Astrocyte of the cerebellum (primary cell): ENCODE measurements around the gene CAMKMT.

Source experiments
- DNase-seq: peaks from one replicate; pipeline ENCODE4 v3.0.0-alpha.2; 2011; ENCODE audit warnings: low read depth
- H3K4me3 ChIP-seq: 2 replicates; pipeline ENCODE4 v1.5.1; 2011; ENCODE audit warnings: mild to moderate bottlenecking, low read depth, low read length, moderate library complexity
- in situ Hi-C: cut with HindIII; loops from 2 replicates; pipeline ENCODE4 v1.10.0; 2017; ENCODE audit warnings: low sequenced_read_pairs
- TF ChIP-seq, protein P1 (sequence below): IDR thresholded peaks from 2 replicates; pipeline ENCODE4 v1.5.1; 2012; ENCODE audit warnings: low read length, low read depth, moderate library complexity, mild to moderate bottlenecking; ENCODE audit errors: missing control alignments

Gene CAMKMT

DNA sequence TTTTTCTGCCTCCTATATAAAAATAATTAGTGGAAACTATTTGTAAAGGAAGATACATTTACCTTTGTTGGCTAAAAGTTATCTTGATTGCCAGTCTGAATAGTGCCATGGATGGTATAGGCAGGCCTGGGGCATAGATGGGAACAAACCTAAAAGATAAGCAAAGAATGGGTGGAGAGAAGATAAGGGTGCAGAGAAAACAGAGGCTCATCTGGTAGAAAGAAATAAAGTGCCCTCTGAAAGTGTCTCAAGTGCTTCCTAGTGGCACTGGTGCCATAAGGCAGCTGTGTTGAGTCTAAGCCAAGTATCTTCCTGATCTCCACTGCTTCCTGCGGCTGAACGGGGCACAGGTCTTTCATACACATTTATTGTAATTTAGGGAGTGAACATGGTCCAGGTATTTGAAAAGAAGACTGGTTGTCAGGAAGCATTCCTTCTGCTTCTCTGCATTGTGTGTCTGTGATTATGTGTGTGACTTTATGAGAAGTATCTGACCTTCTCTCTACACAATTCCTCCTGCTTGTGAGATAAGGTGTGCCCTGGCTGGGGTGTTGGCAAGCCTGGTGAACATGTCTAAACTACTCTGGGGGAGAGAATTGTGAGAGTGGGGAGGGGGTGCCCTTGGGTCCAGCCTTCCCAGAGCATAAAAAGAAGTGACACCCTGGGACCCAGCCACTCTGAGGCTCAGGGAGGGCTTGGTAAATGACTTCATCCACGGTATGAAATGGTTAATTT, 280.5 kb downstream of the CAMKMT start:
- no peak for DNase-seq
- H3K4me3 ChIP-seq: no peak overlapping the region
- TF ChIP-seq, protein P1, sequence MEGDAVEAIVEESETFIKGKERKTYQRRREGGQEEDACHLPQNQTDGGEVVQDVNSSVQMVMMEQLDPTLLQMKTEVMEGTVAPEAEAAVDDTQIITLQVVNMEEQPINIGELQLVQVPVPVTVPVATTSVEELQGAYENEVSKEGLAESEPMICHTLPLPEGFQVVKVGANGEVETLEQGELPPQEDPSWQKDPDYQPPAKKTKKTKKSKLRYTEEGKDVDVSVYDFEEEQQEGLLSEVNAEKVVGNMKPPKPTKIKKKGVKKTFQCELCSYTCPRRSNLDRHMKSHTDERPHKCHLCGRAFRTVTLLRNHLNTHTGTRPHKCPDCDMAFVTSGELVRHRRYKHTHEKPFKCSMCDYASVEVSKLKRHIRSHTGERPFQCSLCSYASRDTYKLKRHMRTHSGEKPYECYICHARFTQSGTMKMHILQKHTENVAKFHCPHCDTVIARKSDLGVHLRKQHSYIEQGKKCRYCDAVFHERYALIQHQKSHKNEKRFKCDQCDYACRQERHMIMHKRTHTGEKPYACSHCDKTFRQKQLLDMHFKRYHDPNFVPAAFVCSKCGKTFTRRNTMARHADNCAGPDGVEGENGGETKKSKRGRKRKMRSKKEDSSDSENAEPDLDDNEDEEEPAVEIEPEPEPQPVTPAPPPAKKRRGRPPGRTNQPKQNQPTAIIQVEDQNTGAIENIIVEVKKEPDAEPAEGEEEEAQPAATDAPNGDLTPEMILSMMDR: no peak
- in situ Hi-C loops: no loop called here

DNA sequence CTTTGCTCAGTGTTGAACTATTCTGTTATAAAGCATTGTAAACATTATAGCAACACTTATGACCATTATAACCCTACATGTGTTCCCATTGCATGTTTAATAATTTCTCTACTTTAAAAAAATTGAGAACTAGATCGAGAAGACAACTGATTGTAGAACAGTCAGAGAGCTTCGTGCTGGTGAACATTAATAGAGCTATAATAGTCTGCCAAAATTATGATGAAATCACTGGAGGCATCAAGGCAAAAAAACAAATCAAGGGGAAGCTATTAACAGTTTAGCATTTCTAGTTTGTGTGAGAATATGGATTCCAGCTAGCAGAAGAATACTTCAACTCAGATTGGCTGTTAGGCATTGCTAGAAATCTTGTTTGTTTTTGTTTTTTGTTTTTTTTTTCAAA, 284.2 kb downstream of the CAMKMT start:
- in situ Hi-C loops: loop anchor here (5.0 kb wide), 2 partner anchors 49 to 66 kb away; no protein-coding TSS in a partner anchor

DNA sequence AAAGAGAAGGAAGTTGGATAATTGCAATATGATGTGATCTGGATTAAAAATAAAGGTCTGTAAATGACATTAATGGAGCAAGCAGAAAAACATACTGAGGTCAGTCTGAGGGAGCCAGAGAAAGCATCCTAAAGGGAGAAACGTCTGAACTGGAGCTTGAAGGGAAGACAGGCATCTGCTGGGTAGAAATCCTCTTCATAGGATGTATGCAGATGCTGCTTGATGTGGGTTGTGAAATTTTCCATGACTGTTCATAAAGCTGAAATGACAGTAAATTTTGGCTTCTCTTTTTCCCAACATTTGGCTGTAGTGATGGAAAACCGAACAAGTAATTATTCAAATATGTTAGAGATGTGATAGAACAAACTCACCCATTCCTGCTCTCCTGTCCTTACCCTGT, 287.6 kb downstream of the CAMKMT start:
- TF ChIP-seq, protein P1: no peak
- no peak overlapping the region for H3K4me3 ChIP-seq
- no peak for DNase-seq
- in situ Hi-C loops: loop anchor here (5.0 kb wide), 2 partner anchors 52 to 63 kb away; no protein-coding TSS in a partner anchor

More for the DNA sequence above, 284.2 kb downstream of the CAMKMT start:
- TF ChIP-seq, protein P1: no peak
- DNase-seq: no peak
- no peak overlapping the region for H3K4me3 ChIP-seq

DNA sequence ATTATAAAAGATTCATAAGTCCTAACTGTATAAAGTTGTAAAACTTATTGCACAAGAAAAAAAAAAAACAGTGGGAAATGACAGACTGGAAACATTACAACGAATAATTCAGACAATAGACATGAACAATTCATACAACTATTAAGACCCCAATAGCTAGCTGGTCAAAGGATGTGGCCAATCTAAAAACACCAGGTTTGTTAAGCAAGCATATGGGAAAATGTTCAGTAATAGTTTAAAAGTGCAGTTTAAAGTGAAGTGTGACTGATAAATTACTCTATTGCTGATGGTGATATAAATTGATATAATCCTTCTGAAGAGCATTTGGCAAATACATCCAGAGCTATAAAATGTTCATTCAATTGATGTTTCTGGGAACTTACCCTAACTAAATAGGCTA, 289.0 kb downstream of the CAMKMT start:
- DNase-seq: no peak
- no peak overlapping the region for H3K4me3 ChIP-seq
- TF ChIP-seq, protein P1: no peak
- in situ Hi-C loops: no loop called here

DNA sequence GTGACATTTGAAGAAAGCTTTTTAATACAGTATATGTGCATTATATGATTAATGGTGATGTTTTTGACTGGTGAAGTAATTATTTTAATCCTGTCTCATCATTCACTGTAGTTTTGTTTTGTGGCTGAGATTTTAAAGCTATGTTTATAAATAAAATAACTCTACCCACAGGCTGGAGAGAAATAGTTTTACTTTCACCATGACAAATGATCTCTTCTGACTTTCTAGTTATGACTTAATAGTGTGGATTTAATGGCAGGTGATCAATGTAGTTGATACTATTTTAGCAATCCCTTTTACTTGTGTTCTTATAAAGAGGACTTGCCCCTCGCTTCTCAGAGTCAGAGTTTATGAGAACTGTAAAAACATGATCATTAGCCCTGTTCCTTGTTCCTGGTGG, 290.2 kb downstream of the CAMKMT start:
- TF ChIP-seq, protein P1: no peak
- DNase-seq: no peak
- no peak overlapping the region for H3K4me3 ChIP-seq
- in situ Hi-C loops: no loop called here

DNA sequence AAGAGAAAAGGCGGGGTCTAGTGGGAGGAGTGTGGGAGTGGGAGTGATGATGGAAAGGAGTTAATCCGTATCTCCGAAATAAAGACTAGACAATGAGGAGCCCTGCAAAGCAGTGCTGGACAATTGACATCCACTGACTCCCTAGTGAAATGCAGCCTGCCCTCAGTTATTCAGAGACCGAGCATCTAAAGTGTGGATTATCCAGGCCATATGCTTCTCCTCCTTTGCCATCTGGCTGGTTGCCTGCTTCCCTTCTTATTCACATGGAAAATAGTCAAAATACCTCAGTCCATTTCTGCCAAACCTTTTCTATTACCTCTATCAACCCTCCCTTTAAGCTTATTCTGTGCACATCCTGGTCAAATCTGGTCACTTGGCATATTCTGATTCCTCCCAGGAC, 291.0 kb downstream of the CAMKMT start:
- in situ Hi-C loops: no loop called here
- TF ChIP-seq, protein P1: no peak
- DNase-seq: no peak
- H3K4me3 ChIP-seq: no peak overlapping the region
